Activated T-cell treated with anti-CD3 and anti-CD28 coated beads for 4 hours (primary cell): Measurements from ENCODE around the gene ACTR6.
"Not testable (repeated sequence)": the region's sequence is repeated elsewhere in the genome, so short reads cannot be mapped to it uniquely, and the experiment has no call there.

ENCODE experiments used
- DNase-seq: peaks from one replicate; pipeline ENCODE4 v3.0.0-alpha.2; 2020

The ACTR6 gene

GRCh38 chr12:100222173-100222572, 21.6 kb downstream of the ACTR6 start:
- DNase-seq, result not testable (repeated sequence)

DNA sequence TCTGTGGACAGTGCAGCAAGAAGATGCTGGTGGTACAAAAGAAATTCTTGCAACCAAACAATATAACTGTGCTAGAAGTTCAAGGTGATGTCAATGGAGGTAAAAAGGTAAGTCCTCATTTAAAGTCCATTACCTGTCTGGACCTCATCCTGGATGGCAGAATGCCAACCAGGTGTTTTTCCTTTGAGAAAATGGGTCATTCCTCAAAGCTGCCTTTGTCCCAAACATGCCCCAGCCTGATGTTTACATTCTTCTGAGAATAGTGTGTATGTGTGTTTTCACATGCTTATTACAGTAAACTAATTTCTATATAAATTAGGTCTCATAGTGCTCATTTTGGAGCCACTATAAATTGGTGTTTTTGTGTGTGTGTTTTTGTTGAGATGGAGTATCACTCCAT, 24.9 kb downstream of the ACTR6 start:
- no peak for DNase-seq

- DNase-seq, result no peak
Measured at GRCh38 chr12:100229036-100229635, 28.5 kb downstream of the ACTR6 start.

GRCh38 chr12:100229876-100230275, 29.3 kb downstream of the ACTR6 start:
- DNase-seq, result no peak

DNA sequence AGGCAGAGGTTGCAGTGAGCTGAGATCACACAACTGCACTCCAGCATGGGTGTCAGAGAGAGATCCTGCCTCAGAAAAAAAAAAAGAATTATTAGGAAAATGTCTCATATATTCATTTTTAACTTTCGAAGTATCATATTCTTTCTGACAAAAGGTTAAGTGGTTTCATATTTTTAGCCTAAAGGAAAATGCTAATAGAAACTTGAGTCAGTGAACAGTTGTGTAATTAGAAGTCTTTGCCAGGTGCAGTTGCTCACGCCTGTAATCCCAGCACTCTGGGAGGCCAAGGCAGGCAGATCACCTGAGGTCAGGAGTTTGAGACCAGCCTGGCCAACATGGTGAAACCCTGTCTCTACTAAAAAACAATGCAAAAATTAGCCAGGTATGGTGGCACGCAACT, 31.3 kb downstream of the ACTR6 start:
- DNase-seq, result not testable (repeated sequence)

GRCh38 chr12:100234166-100234565, 33.6 kb downstream of the ACTR6 start:
- no peak for DNase-seq

- no peak for DNase-seq
Measured at GRCh38 chr12:100234591-100235304, 34.1 kb downstream of the ACTR6 start.

DNA sequence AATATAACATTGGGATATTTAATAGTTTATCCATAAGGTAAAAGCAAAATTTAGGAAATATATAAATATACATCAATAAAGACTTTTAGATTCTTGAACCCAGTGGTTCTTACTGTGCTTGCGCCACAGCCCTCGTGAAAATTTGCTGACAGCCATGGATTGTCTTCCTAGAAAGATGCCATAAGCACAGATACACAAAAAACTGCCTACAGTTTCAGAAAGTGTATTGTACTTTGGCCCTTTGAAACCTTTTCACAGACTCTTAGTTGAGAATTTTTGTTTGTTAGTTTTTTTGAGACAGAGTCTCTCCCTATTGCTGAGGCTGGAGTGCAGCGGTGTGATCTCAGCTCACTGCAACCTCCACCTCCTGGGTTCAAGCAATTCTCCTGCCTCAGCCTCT, 38.2 kb downstream of the ACTR6 start:
- no peak for DNase-seq

DNA sequence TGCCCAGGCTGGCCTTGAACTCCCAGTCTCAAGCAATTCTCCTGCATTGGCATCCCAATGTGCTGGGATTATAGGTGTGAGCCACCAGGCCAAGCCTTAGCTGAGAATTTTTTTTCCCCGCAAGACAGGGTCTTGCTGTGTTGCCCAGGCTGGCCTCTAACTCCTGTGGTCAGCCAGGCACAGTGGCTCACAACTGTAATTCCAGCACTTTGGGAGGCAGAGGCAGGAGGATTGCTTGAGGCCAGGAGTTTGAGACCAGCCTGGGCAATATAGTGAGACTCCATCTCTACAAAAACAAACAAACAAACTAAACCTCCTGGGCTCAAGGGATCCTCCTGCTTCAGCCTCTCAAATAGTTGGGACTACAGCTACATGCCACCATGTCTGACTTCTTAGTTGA, 39.0 kb downstream of the ACTR6 start:
- no peak for DNase-seq

DNA sequence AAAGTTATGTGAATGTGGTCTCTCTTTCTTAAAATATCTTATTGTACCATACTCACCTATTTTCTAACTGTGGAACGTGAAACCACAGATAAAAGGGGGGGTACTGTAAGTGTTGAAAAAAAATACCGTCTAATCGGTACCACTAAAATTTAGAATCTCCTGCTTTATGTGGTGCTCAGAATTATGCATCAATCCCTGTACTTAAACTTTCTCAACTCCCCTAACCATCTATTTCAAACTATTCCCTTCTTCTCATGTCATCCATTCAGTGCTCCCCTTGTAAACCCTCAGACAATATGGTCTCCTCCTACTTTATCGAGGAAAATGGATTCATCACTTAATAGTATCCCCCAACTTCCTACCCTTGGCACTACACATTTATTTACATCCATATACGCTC, 42.5 kb downstream of the ACTR6 start:
- no peak for DNase-seq

GRCh38 chr12:100247765-100248164, 47.1 kb downstream of the ACTR6 start:
- no peak for DNase-seq

DNA sequence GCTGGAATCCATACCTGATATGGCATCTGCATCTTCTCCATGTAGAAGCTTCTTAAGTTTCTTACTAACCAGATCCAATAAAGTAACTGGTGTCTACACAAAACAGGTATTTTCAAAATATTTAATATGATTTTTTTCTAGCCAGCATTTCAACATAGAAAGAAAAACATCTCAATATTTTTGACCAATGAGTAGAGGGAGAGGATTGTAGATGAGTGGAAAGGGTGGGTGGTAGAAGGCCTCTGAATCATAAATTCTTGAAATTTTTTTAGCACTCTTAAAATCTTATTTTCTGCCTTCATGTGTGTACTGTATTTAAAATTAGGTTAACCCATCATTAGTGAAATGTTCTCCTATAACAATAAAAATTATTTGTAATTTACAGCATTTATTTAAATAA, 48.3 kb downstream of the ACTR6 start:
- DNase-seq, result no peak

- DNase-seq, result no peak
Measured at GRCh38 chr12:100249941-100250340, 49.3 kb downstream of the ACTR6 start.

DNA sequence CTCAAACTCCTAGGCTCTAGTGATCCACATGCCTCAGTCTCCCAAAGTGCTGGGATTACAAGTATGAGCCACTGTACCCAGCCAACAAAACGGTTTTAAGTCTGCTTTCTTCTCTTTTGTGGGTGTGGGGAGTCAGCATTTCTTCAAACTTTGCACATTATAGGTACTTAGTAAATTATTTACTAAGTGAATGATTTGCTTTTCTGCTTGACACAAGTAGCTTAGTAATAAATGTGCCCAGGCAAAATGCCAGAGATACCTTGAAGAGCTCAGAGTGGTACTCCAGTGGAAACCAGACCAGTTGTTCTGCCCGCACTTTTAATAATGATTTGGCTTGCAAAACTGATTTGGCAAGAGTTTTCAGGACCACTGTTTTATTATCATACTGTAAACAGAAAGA, 51.3 kb downstream of the ACTR6 start:
- no peak for DNase-seq

- DNase-seq, result no peak
Measured at GRCh38 chr12:100253437-100253836, 52.8 kb downstream of the ACTR6 start.

- no peak for DNase-seq
Measured at GRCh38 chr12:100254876-100255275, 54.3 kb downstream of the ACTR6 start.

GRCh38 chr12:100258127-100258526, 57.5 kb downstream of the ACTR6 start:
- DNase-seq, result no peak

- DNase-seq, result no peak
Measured at GRCh38 chr12:100263131-100263530, 62.5 kb downstream of the ACTR6 start.

DNA sequence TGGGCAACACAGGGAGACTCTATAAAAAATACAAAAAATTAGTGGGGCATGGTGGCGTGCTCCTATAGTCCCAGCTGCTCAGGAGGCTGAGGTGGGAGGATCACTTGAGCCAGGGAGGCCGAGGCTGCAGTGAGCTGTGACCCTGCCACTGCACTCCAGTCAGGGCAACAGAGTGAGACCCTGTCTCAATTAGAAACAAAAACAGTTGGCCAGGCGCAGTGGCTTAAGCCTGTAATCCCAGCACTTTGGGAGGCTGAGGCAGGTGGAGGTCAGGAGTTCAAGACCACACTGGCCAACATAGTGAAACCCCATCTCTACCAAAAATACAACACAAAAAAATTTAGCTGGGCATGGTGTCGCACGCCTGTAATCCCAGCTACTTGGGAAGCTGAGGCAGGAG, 64.5 kb downstream of the ACTR6 start:
- DNase-seq, result not testable (repeated sequence)

DNA sequence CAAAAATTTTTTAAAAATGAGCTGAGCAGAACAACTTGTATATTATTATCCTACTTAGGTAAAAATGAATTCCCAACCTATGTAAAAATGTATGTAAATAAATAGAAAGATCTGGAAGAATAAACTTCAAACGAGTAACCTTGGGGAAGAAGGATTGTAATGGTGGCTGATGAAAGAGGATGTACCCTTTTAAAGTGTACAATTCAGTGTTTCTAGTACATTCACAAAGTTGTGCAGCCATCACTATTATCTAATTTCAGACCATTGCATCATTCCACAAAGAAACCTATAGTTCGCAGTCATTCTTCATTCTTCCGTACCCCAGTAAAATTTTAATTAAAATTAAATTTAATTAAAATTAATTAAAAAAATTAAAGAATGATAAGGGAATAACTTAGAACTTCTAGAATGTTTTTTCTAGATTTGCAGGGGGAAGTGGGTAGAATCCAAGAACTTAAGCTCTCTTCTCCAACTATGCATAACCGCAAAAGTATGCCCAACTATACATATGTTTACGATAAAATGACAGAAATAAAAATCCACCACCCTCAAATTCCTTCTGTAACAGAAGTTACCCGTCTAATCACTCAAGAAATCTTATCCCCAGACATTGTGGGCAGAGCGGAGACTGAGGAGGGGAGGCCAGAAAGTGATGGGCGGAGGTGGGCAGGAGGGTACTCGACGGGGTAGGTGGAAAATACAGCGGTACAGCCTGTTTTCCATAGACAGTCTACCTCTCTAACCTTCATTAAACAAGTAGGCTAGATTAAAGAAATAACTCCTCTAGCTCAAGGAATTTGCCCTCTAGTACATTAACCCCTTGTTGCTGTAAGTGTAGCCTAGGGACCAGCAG, 65.3 kb downstream of the ACTR6 start:
- no peak for DNase-seq

GRCh38 chr12:100266585-100266834, 65.9 kb downstream of the ACTR6 start:
- DNase-seq, result no peak

DNA sequence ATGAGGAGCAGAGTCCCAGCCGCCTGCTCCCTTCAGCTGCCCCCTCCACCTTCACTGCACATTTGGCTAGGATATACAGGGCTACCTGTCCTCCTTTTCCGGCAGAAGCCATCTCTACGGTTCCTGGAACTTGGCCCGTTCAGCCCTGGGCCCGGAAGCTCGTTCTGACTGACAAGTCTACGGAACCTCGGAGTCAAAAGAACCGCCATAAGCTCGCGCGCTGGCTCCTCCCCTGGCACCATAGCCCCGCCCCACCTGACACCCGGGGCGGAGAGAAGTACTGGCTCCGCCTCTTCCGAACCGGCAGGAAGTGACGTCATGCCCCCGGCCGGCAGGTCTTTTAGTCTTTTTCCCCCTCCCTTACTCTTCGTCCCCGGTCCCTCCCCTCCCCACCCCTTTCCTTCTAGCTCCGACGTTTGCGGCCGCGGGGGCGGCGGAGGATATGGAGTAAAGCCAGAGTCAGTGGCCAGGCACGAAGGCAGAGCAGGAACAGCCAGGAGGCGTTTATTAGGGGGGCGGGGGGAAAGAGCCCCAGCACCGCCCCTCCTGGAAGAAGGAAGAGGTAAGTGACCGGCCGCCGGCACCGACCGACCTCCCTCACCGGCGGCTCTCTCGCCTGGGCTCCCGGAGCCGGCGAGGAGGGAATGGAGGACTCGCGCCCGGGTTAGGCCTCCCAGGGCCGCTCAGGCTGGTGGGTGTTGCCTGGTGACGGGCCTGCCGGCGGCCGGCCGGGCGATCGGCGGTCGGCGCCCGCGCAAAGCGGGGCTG, 66.4 kb downstream of the ACTR6 start, which contains the start of the genes DEPDC4 and SCYL2:
DEPDC4 (minus strand) TSS at position 245 of the 768 bp plus-strand sequence; CDS start at position 242, 3 bp downstream.
SCYL2 (plus strand) TSS at position 343 of the 768 bp plus-strand sequence. CDS start 15,794 bp downstream, outside the sequence.
- DNase-seq, result peak; percentile 93
